HCT116 (cell line): ENCODE data around the gene CFAP77. TPM values are rescaled to one million over a fixed set of nuclear protein-coding genes. Genes with fewer than 3 reads are reported as not detected.

ENCODE experiments used
- ATAC-seq: fragments of 200-7000 bp; cut with Tn5 transposase; 2 replicates; pipeline ENCODE4 v1.9.1; 2020; ENCODE audit warnings: mild to moderate bottlenecking, moderate library complexity
- BruUV-seq: library from RNA; stranded (reverse); fragments of 400-500 nt; replicated peaks from 2 replicates; lab custom pipeline; 2021; lab: Mats Ljungman, UMichigan
- CTCF ChIA-PET: fragments of 300-600 bp; sonication (Branson Sonifier 250); formaldehyde crosslinking; loops from one replicate; lab custom pipeline; 2021; ENCODE audit warnings: antibody characterized with exemption; lab: Charles Lee
- POLR2A ChIA-PET: fragments of 300-600, 350-600 bp; sonication (Branson Sonifier 250); formaldehyde crosslinking; loops from one replicate; lab custom pipeline; 2021; ENCODE audit warnings: antibody characterized with exemption; lab: Charles Lee
- RAD21 ChIA-PET, 2 experiments: fragments of 300-600 bp; sonication (Branson Sonifier 250); formaldehyde crosslinking; loops; one replicate each; lab custom pipeline; 2023; ENCODE audit warnings: low total read pairs in 2 of 2; ENCODE audit not compliant: uncharacterized antibody in 2 of 2, unreplicated experiment in 2 of 2, low non-redundant PET in 1 of 2; lab: Charles Lee
- DNase-seq: peaks from one replicate; pipeline ENCODE4 v3.0.0-alpha.2; 2010; ENCODE audit warnings: low read depth, low spot score
- H2AFZ ChIP-seq: fragments of 200-600 bp; shearing (Covaris generic), sonication (generic); 2 replicates; pipeline ENCODE4 v1.6.1; 2017; ENCODE audit warnings: low read depth, mixed run types, mixed read lengths, antibody characterized with exemption, low read length; ENCODE audit not compliant: poor library complexity, severe bottlenecking
- H3K27ac ChIP-seq: 2 replicates; pipeline ENCODE4 v1.5.1; 2012; ENCODE audit warnings: low read depth, low read length
- H3K27me3 ChIP-seq: fragments of 200-600 bp; sonication (generic); 2 replicates; pipeline ENCODE4 v1.6.1; 2016; ENCODE audit warnings: mixed run types, low read length, mixed read lengths; ENCODE audit not compliant: insufficient read depth
- H3K36me3 ChIP-seq, 2 experiments: fragments of 200-500 bp in 1 of 2; fragments of 200-600 bp in 1 of 2; sonication (Bioruptor generic) in 1 of 2; sonication (generic) in 1 of 2; 2 replicates each; pipeline versions ENCODE4 v1.5.1 to v1.6.1; 2014 to 2016; ENCODE audit warnings: low read length in 2 of 2, inconsistent platforms in 1 of 2, mixed read lengths in 1 of 2, mixed run types in 1 of 2; ENCODE audit not compliant: insufficient read depth in 2 of 2, control insufficient read depth in 1 of 2
- H3K4me1 ChIP-seq, 2 experiments: fragments of 200-600 bp in 1 of 2; sonication (generic) in 1 of 2; 2 replicates each; pipeline versions ENCODE4 v1.5.1 to v1.6.1; 2012 to 2017; ENCODE audit warnings: low read length in 2 of 2, inconsistent platforms in 1 of 2, mild to moderate bottlenecking in 1 of 2, mixed read lengths in 1 of 2, mixed run types in 1 of 2, moderate library complexity in 1 of 2; ENCODE audit not compliant: insufficient read depth in 2 of 2, control insufficient read depth in 1 of 2
- H3K4me2 ChIP-seq: fragments of 200-600 bp; sonication (generic); 2 replicates; pipeline ENCODE4 v1.6.1; 2017; ENCODE audit warnings: mixed run types, low read length, mixed read lengths
- H3K4me3 ChIP-seq, 2 experiments: fragments of 200-600 bp in 1 of 2; sonication (generic) in 1 of 2; replicated peaks in 1 of 2; 2 replicates each; pipeline ENCODE4 v1.5.1; 2011 to 2016; ENCODE audit warnings: low read length in 2 of 2, control low read depth in 1 of 2, low read depth in 1 of 2, mild to moderate bottlenecking in 1 of 2, mixed read lengths in 1 of 2, mixed run types in 1 of 2
- H3K79me2 ChIP-seq: fragments of 200-600 bp; sonication (generic); 2 replicates; pipeline ENCODE4 v1.6.1; 2017; ENCODE audit warnings: mild to moderate bottlenecking, mixed run types, low read length, moderate library complexity, mixed read lengths; ENCODE audit not compliant: insufficient read depth
- H3K9ac ChIP-seq: fragments of 200-600 bp; sonication (generic); 2 replicates; pipeline ENCODE4 v1.6.1; 2016; ENCODE audit warnings: low read length, mixed read lengths
- H3K9me2 ChIP-seq: fragments of 200-600 bp; sonication (generic), shearing (Covaris generic); 2 replicates; pipeline ENCODE4 v1.6.1; 2017; ENCODE audit warnings: mixed run types, mild to moderate bottlenecking, moderate library complexity; ENCODE audit not compliant: insufficient read depth
- H3K9me3 ChIP-seq, 2 experiments: fragments of 200-500 bp in 1 of 2; fragments of 200-600 bp in 1 of 2; sonication (Bioruptor generic) in 1 of 2; sonication (generic) in 1 of 2; 2 replicates each; pipeline ENCODE4 v1.6.1; 2014 to 2017; ENCODE audit warnings: low read length in 2 of 2, mixed read lengths in 2 of 2, inconsistent platforms in 1 of 2, low read depth in 1 of 2, mild to moderate bottlenecking in 1 of 2, mixed run types in 1 of 2, moderate library complexity in 1 of 2; ENCODE audit not compliant: control insufficient read depth in 1 of 2, insufficient read depth in 1 of 2
- H4K20me1 ChIP-seq: fragments of 200-600 bp; sonication (generic), shearing (Covaris generic); 2 replicates; pipeline ENCODE4 v1.6.1; 2017; ENCODE audit warnings: mixed run types, mild to moderate bottlenecking, moderate library complexity; ENCODE audit not compliant: insufficient read depth
- CEBPB ChIP-seq: IDR thresholded peaks from 2 replicates; pipeline ENCODE4 v1.6.1; 2012; ENCODE audit warnings: low read depth
- EGR1 ChIP-seq: IDR thresholded peaks from 2 replicates; pipeline ENCODE4 v1.6.1; 2012; ENCODE audit warnings: low read depth
- ELF1 ChIP-seq: IDR thresholded peaks from 2 replicates; pipeline ENCODE4 v1.6.1; 2012; ENCODE audit warnings: low read depth, borderline replicate concordance
- EZH2phosphoT487 ChIP-seq: fragments of 200-600 bp; IDR thresholded peaks from 2 replicates; pipeline ENCODE4 v1.6.1; 2018; ENCODE audit warnings: antibody characterized with exemption, borderline replicate concordance
- FOSL1 ChIP-seq: IDR thresholded peaks from 2 replicates; pipeline ENCODE4 v1.6.1; 2012; ENCODE audit warnings: low read depth
- JUND ChIP-seq: IDR thresholded peaks from 2 replicates; pipeline ENCODE4 v1.6.1; 2012
- POLR2AphosphoS5 ChIP-seq: IDR thresholded peaks from 2 replicates; pipeline ENCODE4 v1.6.1; 2011; ENCODE audit warnings: mild to moderate bottlenecking, low read depth, low read length, moderate library complexity
- SP1 ChIP-seq: IDR thresholded peaks from 2 replicates; pipeline ENCODE4 v1.6.1; 2012; ENCODE audit warnings: low read depth
- SRF ChIP-seq: IDR thresholded peaks from 2 replicates; pipeline ENCODE4 v1.6.1; 2012; ENCODE audit warnings: low read depth
- TCF7L2 ChIP-seq: IDR thresholded peaks from 2 replicates; pipeline ENCODE4 v1.7.0; 2011; ENCODE audit warnings: borderline replicate concordance, inconsistent platforms; ENCODE audit not compliant: insufficient read depth, insufficient read length; ENCODE audit errors: extremely low read depth
- YY1 ChIP-seq: IDR thresholded peaks from 2 replicates; pipeline ENCODE4 v1.6.1; 2011; ENCODE audit warnings: low read length, low read depth, moderate library complexity, mild to moderate bottlenecking; ENCODE audit not compliant: insufficient replicate concordance; ENCODE audit errors: extremely low read depth
- ZFX ChIP-seq: fragments of 450-650 bp; IDR thresholded peaks from 2 replicates; pipeline ENCODE4 v1.6.1; 2017
- intact Hi-C: fragments of 100-400 bp; cut with micrococcal nuclease; formaldehyde crosslinking; loops from 2 replicates; pipeline ENCODE4 v1.10.0; 2022
- total RNA-seq: library from RNA; stranded (reverse); gene quantifications from one replicate; pipeline ENCODE4 v1.2.1, GENCODE V29; 2021; ENCODE audit not compliant: unreplicated experiment
- TF ChIP-seq, protein P1 (sequence below): IDR thresholded peaks from 2 replicates; pipeline ENCODE4 v1.6.1; 2012
- TF ChIP-seq, protein P2 (sequence below): IDR thresholded peaks from 2 replicates; pipeline ENCODE4 v1.6.1; 2011; ENCODE audit warnings: mild to moderate bottlenecking, low read length, moderate library complexity; ENCODE audit not compliant: insufficient replicate concordance; ENCODE audit errors: extremely low read depth
- TF ChIP-seq, protein P3 (sequence below): IDR thresholded peaks from 2 replicates; pipeline ENCODE4 v1.6.1; 2012
- TF ChIP-seq, protein P4 (sequence below), 3 experiments: fragments of 200-600 bp in 1 of 3; sonication (generic) in 1 of 3; IDR thresholded peaks in 2 of 3; conservative IDR thresholded peaks in 1 of 3; 2 replicates each; pipeline ENCODE4 v1.5.1; 2012 to 2017; ENCODE audit warnings: low read depth in 2 of 3, low read length in 2 of 3, antibody characterized with exemption in 1 of 3, borderline replicate concordance in 1 of 3, control low read depth in 1 of 3, mild to moderate bottlenecking in 1 of 3, mixed read lengths in 1 of 3, mixed run types in 1 of 3, moderate library complexity in 1 of 3; ENCODE audit not compliant: insufficient read depth in 1 of 3

Gene CFAP77
- total RNA-seq, 1 experiment from 2014 or later: 0.98 TPM

DNA sequence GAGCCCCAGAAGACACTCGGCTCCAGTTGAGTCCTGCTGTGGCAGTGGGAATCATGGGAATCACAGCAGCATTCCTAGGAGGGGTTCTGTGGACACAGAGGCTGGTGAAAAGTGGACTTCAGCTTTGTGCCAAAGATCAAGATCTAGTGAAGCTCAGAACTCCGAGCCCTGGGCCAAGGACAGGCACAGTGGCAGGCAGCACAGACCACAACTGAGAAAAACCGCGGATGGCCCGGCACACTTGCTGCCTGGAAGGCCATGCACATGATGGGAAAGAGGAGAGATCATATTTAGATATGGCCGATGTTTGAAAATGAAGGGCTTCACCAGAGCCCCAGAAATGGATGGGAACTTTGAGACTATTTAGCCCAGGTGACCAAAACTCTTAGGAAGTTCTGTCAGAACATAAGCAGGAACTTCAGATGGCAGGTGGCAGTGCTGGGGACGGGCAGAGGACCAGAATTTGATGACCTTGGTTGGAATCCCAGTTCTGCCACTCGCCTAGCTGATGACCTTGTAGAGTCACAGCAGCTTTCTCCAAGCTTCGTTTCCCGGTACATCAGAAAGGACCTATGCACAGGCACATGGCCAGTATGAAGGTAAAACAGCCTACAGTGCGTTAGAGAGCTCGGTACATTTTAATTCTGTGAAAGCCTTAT, 190.4 kb downstream of the CFAP77 start (continued):
- TF ChIP-seq, protein P1, sequence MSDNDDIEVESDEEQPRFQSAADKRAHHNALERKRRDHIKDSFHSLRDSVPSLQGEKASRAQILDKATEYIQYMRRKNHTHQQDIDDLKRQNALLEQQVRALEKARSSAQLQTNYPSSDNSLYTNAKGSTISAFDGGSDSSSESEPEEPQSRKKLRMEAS: no peak
- TF ChIP-seq FOSL1 (no peak), CEBPB (no peak), JUND (no peak), ELF1 (no peak), YY1 (no peak), EGR1 (no peak), ZFX (no peak), EZH2phosphoT487 (no peak), SRF (no peak)
- TF ChIP-seq, protein P2, sequence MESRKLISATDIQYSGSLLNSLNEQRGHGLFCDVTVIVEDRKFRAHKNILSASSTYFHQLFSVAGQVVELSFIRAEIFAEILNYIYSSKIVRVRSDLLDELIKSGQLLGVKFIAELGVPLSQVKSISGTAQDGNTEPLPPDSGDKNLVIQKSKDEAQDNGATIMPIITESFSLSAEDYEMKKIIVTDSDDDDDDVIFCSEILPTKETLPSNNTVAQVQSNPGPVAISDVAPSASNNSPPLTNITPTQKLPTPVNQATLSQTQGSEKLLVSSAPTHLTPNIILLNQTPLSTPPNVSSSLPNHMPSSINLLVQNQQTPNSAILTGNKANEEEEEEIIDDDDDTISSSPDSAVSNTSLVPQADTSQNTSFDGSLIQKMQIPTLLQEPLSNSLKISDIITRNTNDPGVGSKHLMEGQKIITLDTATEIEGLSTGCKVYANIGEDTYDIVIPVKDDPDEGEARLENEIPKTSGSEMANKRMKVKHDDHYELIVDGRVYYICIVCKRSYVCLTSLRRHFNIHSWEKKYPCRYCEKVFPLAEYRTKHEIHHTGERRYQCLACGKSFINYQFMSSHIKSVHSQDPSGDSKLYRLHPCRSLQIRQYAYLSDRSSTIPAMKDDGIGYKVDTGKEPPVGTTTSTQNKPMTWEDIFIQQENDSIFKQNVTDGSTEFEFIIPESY: no peak
- TF ChIP-seq, protein P3, sequence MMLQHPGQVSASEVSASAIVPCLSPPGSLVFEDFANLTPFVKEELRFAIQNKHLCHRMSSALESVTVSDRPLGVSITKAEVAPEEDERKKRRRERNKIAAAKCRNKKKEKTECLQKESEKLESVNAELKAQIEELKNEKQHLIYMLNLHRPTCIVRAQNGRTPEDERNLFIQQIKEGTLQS: no peak

DNA sequence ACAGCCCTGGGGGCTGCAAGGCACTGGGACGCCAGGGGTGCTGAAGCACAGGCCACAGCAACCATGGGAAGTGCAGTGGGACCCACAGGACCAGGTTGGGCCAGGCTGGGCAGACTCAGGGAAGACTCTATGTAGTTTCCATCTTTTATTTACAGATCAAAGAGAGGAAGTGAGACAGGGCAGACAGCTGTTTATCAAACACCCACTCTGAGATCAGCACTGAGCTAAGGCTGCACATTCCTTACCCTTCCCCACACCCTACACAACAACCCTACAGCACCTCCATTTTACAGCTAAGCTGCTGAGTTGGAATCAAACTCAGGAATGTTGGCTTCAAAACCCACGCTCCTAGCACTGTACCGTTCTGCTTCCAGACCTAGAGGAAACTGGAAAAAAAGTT, 192.2 kb downstream of the CFAP77 start:
- Histone ChIP-seq H3K4me3 (no peak overlapping the region), H3K27me3 (no peaks in the 10 kb centered on the region), H3K36me3 (peaks cover 7 to 15% of the 10 kb centered on the region in 2 experiments; a peak in 3 of 4 replicates), H3K4me2 (no peak overlapping the region), H2AFZ (no peak overlapping the region), H3K9ac (no peak overlapping the region), H3K9me2 (no peaks in the 10 kb centered on the region), H4K20me1 (no peaks in the 10 kb centered on the region), H3K9me3 (no peaks in the 10 kb centered on the region), H3K79me2 (no peaks in the 10 kb centered on the region), H3K27ac (no peak overlapping the region), H3K4me1 (no peaks in the 10 kb centered on the region)
- DNase-seq (no peak), ATAC-seq (no peak)
- intact Hi-C loops: no loop called here
- BruUV-seq: no TSS peak
- TF ChIP-seq SP1: no peak
- TF ChIP-seq EGR1: no peak
- no peak for TF ChIP-seq POLR2AphosphoS5
- TF ChIP-seq TCF7L2: no peak
- TF ChIP-seq, protein P1: no peak
- no peak for TF ChIP-seq CEBPB
- TF ChIP-seq, protein P4, sequence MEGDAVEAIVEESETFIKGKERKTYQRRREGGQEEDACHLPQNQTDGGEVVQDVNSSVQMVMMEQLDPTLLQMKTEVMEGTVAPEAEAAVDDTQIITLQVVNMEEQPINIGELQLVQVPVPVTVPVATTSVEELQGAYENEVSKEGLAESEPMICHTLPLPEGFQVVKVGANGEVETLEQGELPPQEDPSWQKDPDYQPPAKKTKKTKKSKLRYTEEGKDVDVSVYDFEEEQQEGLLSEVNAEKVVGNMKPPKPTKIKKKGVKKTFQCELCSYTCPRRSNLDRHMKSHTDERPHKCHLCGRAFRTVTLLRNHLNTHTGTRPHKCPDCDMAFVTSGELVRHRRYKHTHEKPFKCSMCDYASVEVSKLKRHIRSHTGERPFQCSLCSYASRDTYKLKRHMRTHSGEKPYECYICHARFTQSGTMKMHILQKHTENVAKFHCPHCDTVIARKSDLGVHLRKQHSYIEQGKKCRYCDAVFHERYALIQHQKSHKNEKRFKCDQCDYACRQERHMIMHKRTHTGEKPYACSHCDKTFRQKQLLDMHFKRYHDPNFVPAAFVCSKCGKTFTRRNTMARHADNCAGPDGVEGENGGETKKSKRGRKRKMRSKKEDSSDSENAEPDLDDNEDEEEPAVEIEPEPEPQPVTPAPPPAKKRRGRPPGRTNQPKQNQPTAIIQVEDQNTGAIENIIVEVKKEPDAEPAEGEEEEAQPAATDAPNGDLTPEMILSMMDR (IDR thresholded peaks at IDR 0.05 in 2 of 3, conservative IDR thresholded peaks at IDR 0.05 in 1 of 3; ENCODE audit: borderline replicate concordance in 1 of 3, insufficient read depth in 1 of 3, low read depth in 2 of 3, low read length in 2 of 3): no peak
- ChIA-PET POLR2A (no interaction called here), RAD21 (no interaction called here), CTCF (no interaction called here)
